Lower lobe of right lung (tissue), 2 donors: ENCODE measurements around the gene MGMT. TPM values are rescaled to one million over a fixed set of nuclear protein-coding genes. Genes with fewer than 3 reads are reported as not detected.
A peak's percentile ranks its signal among the peaks of the same experiment; 100 is the strongest.

Source experiments
- ATAC-seq, 2 donors: fragments of 200-7000 bp; cut with Tn5 transposase; one replicate each; pipeline ENCODE4 v1.9.1; 2020 to 2022; ENCODE audit warnings: mild to moderate bottlenecking in 2 of 2, moderate library complexity in 2 of 2
- DNase-seq: peaks from one replicate; pipeline ENCODE4 v3.0.0-alpha.2; 2020
- H3K27ac ChIP-seq: fragments of 200-600 bp; one replicate; pipeline ENCODE4 v1.8.0; 2022
- H3K27me3 ChIP-seq: fragments of 200-600 bp; one replicate; pipeline ENCODE4 v1.8.0; 2022; ENCODE audit warnings: low read depth
- H3K36me3 ChIP-seq: fragments of 200-600 bp; one replicate; pipeline ENCODE4 v1.8.0; 2022; ENCODE audit warnings: mild to moderate bottlenecking
- H3K4me1 ChIP-seq: fragments of 200-600 bp; one replicate; pipeline ENCODE4 v1.8.0; 2022
- H3K4me3 ChIP-seq: fragments of 200-600 bp; one replicate; pipeline ENCODE4 v1.8.0; 2022; ENCODE audit warnings: mild to moderate bottlenecking
- H3K9me3 ChIP-seq: fragments of 200-600 bp; one replicate; pipeline ENCODE4 v1.8.0; 2022
- intact Hi-C: fragments of 100-400 bp; cut with DNase I; formaldehyde crosslinking; loops from one replicate; pipeline ENCODE4 v1.11.0; 2022
- total RNA-seq: library from RNA; stranded (reverse); fragmentation: NEBNext Ultra II Directional; extraction: Animal tissue kit (Norgen Biotek cat#: 25700); gene quantifications from one replicate; pipeline ENCODE4 v1.2.1, GENCODE V29; 2021
- TF ChIP-seq, protein P1 (sequence below): fragments of 200-600 bp; IDR thresholded peaks from one replicate; pipeline ENCODE4 v1.8.0; 2022; ENCODE audit warnings: antibody characterized with exemption, mild to moderate bottlenecking
- donor health status: DM: no; HTN: yes; CAD: no; lungs with severe emphysema.

Gene MGMT
- total RNA-seq, 1 donor from 2014 or later, result 19.9 TPM

DNA sequence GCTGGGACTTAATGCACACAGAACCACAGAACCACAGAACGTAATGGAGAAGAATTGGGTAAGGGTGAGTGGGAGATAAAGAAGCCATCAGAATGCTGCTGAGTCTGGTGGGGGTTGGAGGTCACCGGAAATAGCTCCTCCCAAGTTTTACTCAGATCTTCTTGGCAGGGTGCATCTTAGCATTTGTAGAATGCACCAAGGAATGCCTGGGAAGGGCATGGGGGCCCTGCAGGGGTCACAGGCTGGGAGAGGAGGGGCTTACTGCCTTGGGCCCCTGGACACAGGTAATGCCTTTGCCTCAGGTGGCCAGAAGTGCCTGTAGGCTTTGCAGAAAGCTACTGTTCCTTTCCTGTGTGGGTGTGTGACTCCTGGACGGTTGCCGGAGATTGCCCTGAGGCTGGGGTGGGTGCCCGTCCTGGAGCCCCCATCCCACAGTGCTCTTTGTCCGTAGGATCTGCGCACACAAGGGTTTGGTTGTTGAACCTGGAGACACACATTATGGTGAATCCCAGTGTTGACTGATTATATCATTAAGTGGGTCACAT, 55.1 kb downstream of the MGMT start:
- Histone ChIP-seq H3K27me3 (no peaks in the 10 kb centered on the region), H3K27ac (no peak overlapping the region), H3K36me3 (no peaks in the 10 kb centered on the region), H3K4me1 (peaks cover 4% of the 10 kb centered on the region), H3K4me3 (no peak overlapping the region), H3K9me3 (no peaks in the 10 kb centered on the region)
- DNase-seq (no peak), ATAC-seq (no peak)
- intact Hi-C loops, result no loop called here
- TF ChIP-seq, protein P1, sequence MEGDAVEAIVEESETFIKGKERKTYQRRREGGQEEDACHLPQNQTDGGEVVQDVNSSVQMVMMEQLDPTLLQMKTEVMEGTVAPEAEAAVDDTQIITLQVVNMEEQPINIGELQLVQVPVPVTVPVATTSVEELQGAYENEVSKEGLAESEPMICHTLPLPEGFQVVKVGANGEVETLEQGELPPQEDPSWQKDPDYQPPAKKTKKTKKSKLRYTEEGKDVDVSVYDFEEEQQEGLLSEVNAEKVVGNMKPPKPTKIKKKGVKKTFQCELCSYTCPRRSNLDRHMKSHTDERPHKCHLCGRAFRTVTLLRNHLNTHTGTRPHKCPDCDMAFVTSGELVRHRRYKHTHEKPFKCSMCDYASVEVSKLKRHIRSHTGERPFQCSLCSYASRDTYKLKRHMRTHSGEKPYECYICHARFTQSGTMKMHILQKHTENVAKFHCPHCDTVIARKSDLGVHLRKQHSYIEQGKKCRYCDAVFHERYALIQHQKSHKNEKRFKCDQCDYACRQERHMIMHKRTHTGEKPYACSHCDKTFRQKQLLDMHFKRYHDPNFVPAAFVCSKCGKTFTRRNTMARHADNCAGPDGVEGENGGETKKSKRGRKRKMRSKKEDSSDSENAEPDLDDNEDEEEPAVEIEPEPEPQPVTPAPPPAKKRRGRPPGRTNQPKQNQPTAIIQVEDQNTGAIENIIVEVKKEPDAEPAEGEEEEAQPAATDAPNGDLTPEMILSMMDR, result no peak

DNA sequence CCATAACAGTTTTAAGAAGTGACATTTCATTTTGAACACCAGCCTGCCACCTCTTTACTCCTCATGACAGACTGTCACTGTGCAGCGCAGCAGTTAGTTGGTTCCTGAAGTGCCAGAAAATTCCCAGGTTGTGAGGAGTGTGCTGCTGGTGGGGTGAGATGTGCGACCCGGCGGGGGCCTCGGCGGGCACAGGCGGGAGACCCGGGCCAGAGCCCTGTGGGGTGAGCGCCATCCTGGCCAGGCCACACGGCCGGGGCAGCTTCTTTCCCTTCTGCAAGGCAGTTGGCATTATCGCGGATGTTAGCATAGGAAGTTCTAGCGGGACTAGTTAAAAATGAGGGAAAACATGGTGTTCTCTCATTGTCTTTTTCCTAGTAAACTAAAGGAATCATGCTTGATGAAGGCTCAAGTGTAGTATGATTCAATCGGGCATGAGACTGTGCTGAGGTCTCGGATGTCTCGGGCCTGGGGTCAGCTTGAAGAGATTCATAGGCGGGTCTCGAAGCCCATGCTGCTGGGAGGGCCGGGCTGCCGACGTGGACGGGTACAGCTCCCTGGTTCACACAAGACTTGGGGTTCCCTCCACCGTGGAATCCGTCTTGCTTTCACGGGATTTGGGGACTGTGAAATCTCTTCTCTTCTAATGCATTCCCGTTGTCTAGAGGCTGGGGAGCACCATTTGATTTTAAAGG, 56.1 kb downstream of the MGMT start:
- peaks cover 4% of the 10 kb centered on the region for H3K4me1 ChIP-seq
- H3K27me3 ChIP-seq, result no peaks in the 10 kb centered on the region
- TF ChIP-seq, protein P1, result no peak
- ATAC-seq (no peak), DNase-seq (no peak)
- H3K4me3 ChIP-seq, result no peak overlapping the region
- no peaks in the 10 kb centered on the region for H3K36me3 ChIP-seq
- no peak overlapping the region for H3K27ac ChIP-seq
- intact Hi-C loops, result no loop called here
- no peaks in the 10 kb centered on the region for H3K9me3 ChIP-seq

DNA sequence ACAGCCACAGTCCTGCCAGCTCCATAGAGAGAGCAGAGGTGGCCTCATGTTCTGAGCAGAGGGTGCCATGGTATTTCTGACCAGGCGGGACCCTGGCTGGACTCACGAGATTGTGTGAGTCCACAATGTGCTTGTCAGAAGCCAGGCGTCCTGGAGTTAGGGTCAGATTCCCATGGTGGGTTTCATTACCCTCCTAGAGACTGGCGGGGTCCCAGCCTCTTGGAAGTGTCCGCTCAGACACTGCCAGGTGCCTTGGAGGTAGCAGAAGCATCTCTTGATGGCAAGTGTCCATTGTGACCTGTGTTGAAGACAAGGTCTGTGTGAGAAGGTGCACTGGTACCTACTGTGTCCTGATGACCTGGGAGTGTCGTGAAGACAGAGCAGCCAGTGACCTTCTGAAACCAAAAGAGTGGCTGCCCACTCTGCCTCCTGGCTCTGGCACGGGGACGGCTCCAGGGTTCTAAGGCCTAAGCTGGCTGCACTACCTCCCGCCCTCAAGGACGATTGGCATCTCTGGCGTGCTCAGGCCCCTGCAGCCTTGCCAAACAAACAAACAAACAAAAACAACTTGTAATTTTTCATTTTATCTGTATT, 56.8 kb downstream of the MGMT start:
- TF ChIP-seq, protein P1, result no peak
- no peak for DNase-seq
- H3K9me3 ChIP-seq, result no peaks in the 10 kb centered on the region
- H3K4me1 ChIP-seq, result peaks cover 4% of the 10 kb centered on the region
- H3K27ac ChIP-seq, result no peak overlapping the region
- no peak overlapping the region for H3K4me3 ChIP-seq
- ATAC-seq, result no peak
- intact Hi-C loops, result no loop called here
- no peaks in the 10 kb centered on the region for H3K36me3 ChIP-seq
- H3K27me3 ChIP-seq, result no peaks in the 10 kb centered on the region

DNA sequence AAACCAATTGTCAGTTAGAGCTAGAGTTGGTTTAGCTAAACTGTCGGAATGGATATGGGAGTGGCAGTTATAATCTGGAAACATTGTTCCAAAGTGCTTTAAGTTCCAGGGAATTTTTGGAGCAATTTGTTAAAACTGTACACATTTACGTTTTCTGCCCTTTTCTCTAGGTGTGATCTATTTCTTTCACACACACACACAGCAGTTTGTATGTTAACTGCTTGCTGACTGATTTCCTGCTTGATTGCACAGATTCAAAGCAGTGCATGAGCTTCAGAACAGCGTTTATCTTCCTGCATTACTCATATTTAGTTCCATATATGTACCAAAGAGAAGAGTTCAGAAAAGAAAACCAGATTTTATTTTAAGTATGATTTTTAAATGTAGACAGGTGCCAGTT, 57.9 kb downstream of the MGMT start:
- no peaks in the 10 kb centered on the region for H3K9me3 ChIP-seq
- no peak for DNase-seq
- H3K4me1 ChIP-seq, result peaks cover 4% of the 10 kb centered on the region
- H3K27me3 ChIP-seq, result no peaks in the 10 kb centered on the region
- no peak overlapping the region for H3K27ac ChIP-seq
- TF ChIP-seq, protein P1, result no peak
- intact Hi-C loops, result no loop called here
- H3K36me3 ChIP-seq, result no peaks in the 10 kb centered on the region
- ATAC-seq, result no peak
- no peak overlapping the region for H3K4me3 ChIP-seq

DNA sequence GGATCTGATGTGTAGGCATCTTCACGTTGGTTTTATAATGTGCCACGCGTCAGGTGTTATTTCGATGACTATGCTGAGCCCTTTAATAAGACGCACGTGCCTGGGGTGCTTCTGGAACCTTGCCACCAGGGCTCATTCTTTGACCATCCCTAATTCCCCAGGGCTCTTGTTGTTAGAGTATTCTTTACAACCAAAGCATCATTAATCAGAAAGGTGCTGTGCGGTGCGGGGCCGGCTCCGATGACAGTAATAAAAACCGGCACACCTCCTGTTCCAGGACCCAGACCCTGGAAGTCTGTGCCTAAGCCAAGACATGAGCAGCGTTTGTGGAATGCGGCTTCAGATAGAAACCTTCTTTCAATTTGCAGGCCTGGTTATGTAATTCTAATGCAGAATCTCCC, 58.4 kb downstream of the MGMT start:
- DNase-seq (no peak), ATAC-seq (peak in 1 of 2 donors; percentile 58)
- H3K9me3 ChIP-seq, result no peaks in the 10 kb centered on the region
- H3K27me3 ChIP-seq, result no peaks in the 10 kb centered on the region
- H3K27ac ChIP-seq, result no peak overlapping the region
- peaks cover 4% of the 10 kb centered on the region for H3K4me1 ChIP-seq
- TF ChIP-seq, protein P1, result no peak
- H3K36me3 ChIP-seq, result no peaks in the 10 kb centered on the region
- no peak overlapping the region for H3K4me3 ChIP-seq
- intact Hi-C loops, result no loop called here
